WTC11 (cell line): ENCODE data around the gene PRKAR1B. TPM values are rescaled to one million over a fixed set of nuclear protein-coding genes. Genes with fewer than 3 reads are reported as not detected.

Source experiments
- ATAC-seq: fragments of 200-7000 bp; cut with Tn5 transposase; 2 replicates; pipeline ENCODE4 v1.10.0; 2021; ENCODE audit warnings: mild to moderate bottlenecking, moderate library complexity
- CTCF ChIA-PET: fragments of 300-600 bp; sonication (Branson Sonifier 250); formaldehyde crosslinking; loops from one replicate; lab custom pipeline; 2021; ENCODE audit warnings: antibody characterized with exemption; lab: Charles Lee
- POLR2A ChIA-PET: fragments of 350-600 bp; sonication (Branson Sonifier 250); formaldehyde crosslinking; loops from one replicate; lab custom pipeline; 2021; ENCODE audit warnings: antibody characterized with exemption; lab: Charles Lee
- DNase-seq: peaks from one replicate; pipeline ENCODE4 v3.0.0; 2021; ENCODE audit warnings: low spot score
- H3K27ac Mint-ChIP-seq: 2 replicates; pipeline ENCODE4 v1.8.0; 2021; ENCODE audit warnings: mixed read lengths
- H3K27me3 Mint-ChIP-seq: 2 replicates; pipeline ENCODE4 v1.8.0; 2021; ENCODE audit warnings: low read depth, mild to moderate bottlenecking, moderate library complexity, mixed read lengths
- H3K36me3 Mint-ChIP-seq: 2 replicates; pipeline ENCODE4 v1.8.0; 2021; ENCODE audit warnings: mixed read lengths
- H3K4me1 Mint-ChIP-seq: 2 replicates; pipeline ENCODE4 v1.8.0; 2022; ENCODE audit warnings: mixed read lengths
- H3K4me3 Mint-ChIP-seq: 2 replicates; pipeline ENCODE4 v1.8.0; 2021; ENCODE audit warnings: mild to moderate bottlenecking, moderate library complexity, mixed read lengths
- H3K9me3 Mint-ChIP-seq: 2 replicates; pipeline ENCODE4 v1.8.0; 2021; ENCODE audit warnings: mixed read lengths
- AR ChIP-seq: fragments of 250-450 bp; sonication (Bioruptor Pico); IDR thresholded peaks from 2 replicates; pipeline ENCODE4 v1.9.0; 2021; ENCODE audit warnings: mild to moderate bottlenecking
- E2F1 ChIP-seq: sonication (generic); formaldehyde crosslinking; IDR thresholded peaks from 2 replicates; pipeline ENCODE4 v1.8.0; 2022; ENCODE audit warnings: mild to moderate bottlenecking, missing genetic modification reagents
- FOXJ3 ChIP-seq: sonication (generic); formaldehyde crosslinking; IDR thresholded peaks from 2 replicates; pipeline ENCODE4 v1.9.0; 2021; ENCODE audit warnings: missing genetic modification reagents, mild to moderate bottlenecking, borderline replicate concordance
- FOXP1 ChIP-seq: sonication (generic); formaldehyde crosslinking; IDR thresholded peaks from 2 replicates; pipeline ENCODE4 v1.8.0; 2022; ENCODE audit warnings: missing genetic modification reagents, mild to moderate bottlenecking, moderate library complexity, borderline replicate concordance
- IRF2 ChIP-seq: sonication (generic); formaldehyde crosslinking; IDR thresholded peaks from 2 replicates; pipeline ENCODE4 v1.8.0; 2022; ENCODE audit warnings: low read depth, missing genetic modification reagents, borderline replicate concordance
- OVOL2 ChIP-seq: fragments of 250-450 bp; sonication (Bioruptor Pico); IDR thresholded peaks from 2 replicates; pipeline ENCODE4 v1.9.0; 2021; ENCODE audit warnings: mild to moderate bottlenecking, borderline replicate concordance
- PRDM15 ChIP-seq: sonication (generic); formaldehyde crosslinking; IDR thresholded peaks from 2 replicates; pipeline ENCODE4 v1.8.0; 2022; ENCODE audit warnings: missing genetic modification reagents
- SMAD3 ChIP-seq: sonication (generic); formaldehyde crosslinking; IDR thresholded peaks from 2 replicates; pipeline ENCODE4 v1.8.0; 2022; ENCODE audit warnings: missing genetic modification reagents, mild to moderate bottlenecking, borderline replicate concordance
- STAT6 ChIP-seq: sonication (generic); formaldehyde crosslinking; conservative IDR thresholded peaks from 2 replicates; pipeline ENCODE4 v1.8.1; 2023; ENCODE audit warnings: mild to moderate bottlenecking, low read depth, missing genetic modification reagents, moderate library complexity
- USF1 ChIP-seq: sonication (generic); formaldehyde crosslinking; IDR thresholded peaks from 2 replicates; pipeline ENCODE4 v1.8.0; 2022; ENCODE audit warnings: mild to moderate bottlenecking, missing genetic modification reagents
- ZNF423 ChIP-seq: fragments of 250-450 bp; sonication (Bioruptor Pico); IDR thresholded peaks from 2 replicates; pipeline ENCODE4 v2.1.2; 2022; ENCODE audit warnings: mild to moderate bottlenecking, moderate library complexity
- ZNF671 ChIP-seq: fragments of 250-450 bp; sonication (Bioruptor Pico); IDR thresholded peaks from 2 replicates; pipeline ENCODE4 v1.8.0; 2021; ENCODE audit warnings: mild to moderate bottlenecking
- total RNA-seq: library from RNA; stranded (reverse); gene quantifications from 3 replicates; pipeline ENCODE4 v1.2.3, GENCODE V29; 2021
- TF ChIP-seq, protein P1 (sequence below): sonication (generic); formaldehyde crosslinking; IDR thresholded peaks from 2 replicates; pipeline ENCODE4 v1.8.1; 2023; ENCODE audit warnings: mild to moderate bottlenecking, missing genetic modification reagents, borderline replicate concordance

Gene PRKAR1B
- total RNA-seq, 1 experiment from 2014 or later = 43.6 TPM

- Mint-ChIP-seq H3K9me3 (no peaks in the 10 kb centered on the region), H3K4me1 (no peaks in the 10 kb centered on the region), H3K27me3 (no peaks in the 10 kb centered on the region), H3K4me3 (no peak overlapping the region), H3K36me3 (no peaks in the 10 kb centered on the region), H3K27ac (peak overlapping the region; percentile 82)
- ChIA-PET POLR2A (no interaction called here), CTCF (no interaction called here)
- no peak for DNase-seq
- TF ChIP-seq ZNF423 (CRISPR knock-in tag) = no peak
- no peak for TF ChIP-seq FOXP1 (CRISPR knock-in tag)
- no peak for TF ChIP-seq PRDM15 (CRISPR knock-in tag)
- no peak for TF ChIP-seq STAT6 (CRISPR knock-in tag)
- TF ChIP-seq, all 79 proteins: peak for 0
- no peak for ATAC-seq
Measured at GRCh38 chr7:562789-563628, 164.1 kb downstream of the PRKAR1B start.

DNA sequence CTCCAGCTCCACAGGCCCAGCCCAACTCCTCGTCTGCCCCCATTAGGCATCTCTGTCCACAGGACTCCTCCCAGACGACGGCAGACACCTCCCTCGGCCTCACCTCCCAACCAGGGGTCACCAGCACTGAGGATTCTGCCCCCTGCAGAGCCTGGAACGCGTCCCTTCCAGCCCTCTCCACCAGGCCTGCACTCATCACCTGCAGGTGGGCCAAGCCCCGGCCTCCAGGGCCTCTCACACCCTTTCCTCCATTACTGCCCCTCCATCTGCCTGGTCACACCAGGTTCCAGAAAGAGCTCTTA is 164.8 kb downstream of the PRKAR1B start:
- DNase-seq (no peak), ATAC-seq (no peak)
- H3K4me1 Mint-ChIP-seq = no peaks in the 10 kb centered on the region
- POLR2A ChIA-PET = no interaction called here
- no peaks in the 10 kb centered on the region for H3K27me3 Mint-ChIP-seq
- no peak overlapping the region for H3K4me3 Mint-ChIP-seq
- H3K9me3 Mint-ChIP-seq = no peaks in the 10 kb centered on the region
- peak overlapping the region; percentile 82; the same call in 1 of the 2 replicates for H3K27ac Mint-ChIP-seq
- CTCF ChIA-PET = interaction anchor here (0.6 kb wide), 1 partner anchor 207 kb away, joined by 3 read pairs; no protein-coding TSS in a partner anchor
- peaks cover 6% of the 10 kb centered on the region; the same call in 1 of the 2 replicates for H3K36me3 Mint-ChIP-seq
- TF ChIP-seq OVOL2 (CRISPR knock-in tag) (no peak), AR (no peak), PRDM15 (CRISPR knock-in tag) (no peak), ZNF671 (CRISPR knock-in tag) (no peak), FOXJ3 (CRISPR knock-in tag) (no peak), SMAD3 (CRISPR knock-in tag) (no peak), E2F1 (CRISPR knock-in tag) (no peak), USF1 (CRISPR knock-in tag) (no peak), IRF2 (no peak)
- TF ChIP-seq, protein P1, sequence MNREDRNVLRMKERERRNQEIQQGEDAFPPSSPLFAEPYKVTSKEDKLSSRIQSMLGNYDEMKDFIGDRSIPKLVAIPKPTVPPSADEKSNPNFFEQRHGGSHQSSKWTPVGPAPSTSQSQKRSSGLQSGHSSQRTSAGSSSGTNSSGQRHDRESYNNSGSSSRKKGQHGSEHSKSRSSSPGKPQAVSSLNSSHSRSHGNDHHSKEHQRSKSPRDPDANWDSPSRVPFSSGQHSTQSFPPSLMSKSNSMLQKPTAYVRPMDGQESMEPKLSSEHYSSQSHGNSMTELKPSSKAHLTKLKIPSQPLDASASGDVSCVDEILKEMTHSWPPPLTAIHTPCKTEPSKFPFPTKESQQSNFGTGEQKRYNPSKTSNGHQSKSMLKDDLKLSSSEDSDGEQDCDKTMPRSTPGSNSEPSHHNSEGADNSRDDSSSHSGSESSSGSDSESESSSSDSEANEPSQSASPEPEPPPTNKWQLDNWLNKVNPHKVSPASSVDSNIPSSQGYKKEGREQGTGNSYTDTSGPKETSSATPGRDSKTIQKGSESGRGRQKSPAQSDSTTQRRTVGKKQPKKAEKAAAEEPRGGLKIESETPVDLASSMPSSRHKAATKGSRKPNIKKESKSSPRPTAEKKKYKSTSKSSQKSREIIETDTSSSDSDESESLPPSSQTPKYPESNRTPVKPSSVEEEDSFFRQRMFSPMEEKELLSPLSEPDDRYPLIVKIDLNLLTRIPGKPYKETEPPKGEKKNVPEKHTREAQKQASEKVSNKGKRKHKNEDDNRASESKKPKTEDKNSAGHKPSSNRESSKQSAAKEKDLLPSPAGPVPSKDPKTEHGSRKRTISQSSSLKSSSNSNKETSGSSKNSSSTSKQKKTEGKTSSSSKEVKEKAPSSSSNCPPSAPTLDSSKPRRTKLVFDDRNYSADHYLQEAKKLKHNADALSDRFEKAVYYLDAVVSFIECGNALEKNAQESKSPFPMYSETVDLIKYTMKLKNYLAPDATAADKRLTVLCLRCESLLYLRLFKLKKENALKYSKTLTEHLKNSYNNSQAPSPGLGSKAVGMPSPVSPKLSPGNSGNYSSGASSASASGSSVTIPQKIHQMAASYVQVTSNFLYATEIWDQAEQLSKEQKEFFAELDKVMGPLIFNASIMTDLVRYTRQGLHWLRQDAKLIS (CRISPR knock-in tag) = no peak
